ENCODE data around the gene PTPRM. TPM values are rescaled to one million over a fixed set of nuclear protein-coding genes. Genes with fewer than 3 reads are reported as not detected.

PTPRM gene
- polyA plus RNA-seq, 2 of the 4 experiments (the other 2 are of a cell fraction) = 44.5 to 199 TPM

GRCh38 chr18:8402237-8402636 is 835.1 kb downstream of the PTPRM start:
- no peak for TF ChIP-seq BCL3 (IDR thresholded peaks at IDR 0.05)
- TF ChIP-seq CBX8 (IDR thresholded peaks at IDR 0.05) = no peak
- no peak for TF ChIP-seq MAZ (IDR thresholded peaks at IDR 0.05; ENCODE audit: borderline replicate concordance, low read depth, low read length)
- TF ChIP-seq REST (IDR thresholded peaks at IDR 0.05) = no peak
- TF ChIP-seq CEBPB (IDR thresholded peaks at IDR 0.05) = no peak
- no peak for TF ChIP-seq NR3C1 (IDR thresholded peaks at IDR 0.05)
- no peak for TF ChIP-seq NFE2L2 (conservative IDR thresholded peaks at IDR 0.05; ENCODE audit: low read length)
- no peak for TF ChIP-seq SMC3 (IDR thresholded peaks at IDR 0.05)
- no peak for TF ChIP-seq PBX3 (IDR thresholded peaks at IDR 0.05)
- TF ChIP-seq, protein P1, sequence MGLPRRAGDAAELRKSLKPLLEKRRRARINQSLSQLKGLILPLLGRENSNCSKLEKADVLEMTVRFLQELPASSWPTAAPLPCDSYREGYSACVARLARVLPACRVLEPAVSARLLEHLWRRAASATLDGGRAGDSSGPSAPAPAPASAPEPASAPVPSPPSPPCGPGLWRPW (IDR thresholded peaks at IDR 0.05) = no peak
- no peak for TF ChIP-seq JUN (IDR thresholded peaks at IDR 0.05)
- TF ChIP-seq, protein P2, sequence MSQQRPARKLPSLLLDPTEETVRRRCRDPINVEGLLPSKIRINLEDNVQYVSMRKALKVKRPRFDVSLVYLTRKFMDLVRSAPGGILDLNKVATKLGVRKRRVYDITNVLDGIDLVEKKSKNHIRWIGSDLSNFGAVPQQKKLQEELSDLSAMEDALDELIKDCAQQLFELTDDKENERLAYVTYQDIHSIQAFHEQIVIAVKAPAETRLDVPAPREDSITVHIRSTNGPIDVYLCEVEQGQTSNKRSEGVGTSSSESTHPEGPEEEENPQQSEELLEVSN (IDR thresholded peaks at IDR 0.05; ENCODE audit: borderline replicate concordance, low read depth) = no peak
- no peak for TF ChIP-seq KDM5A (IDR thresholded peaks at IDR 0.05)
- no peak for TF ChIP-seq KDM1A (IDR thresholded peaks at IDR 0.05; ENCODE audit: low read depth)
- TF ChIP-seq RAD21 (conservative IDR thresholded peaks at IDR 0.05 in 1 of 2, IDR thresholded peaks at IDR 0.05 in 1 of 2) = no peak
- TF ChIP-seq HOXA7 (CRISPR knock-in tag; IDR thresholded peaks at IDR 0.05) = no peak
- TF ChIP-seq CBX2 (IDR thresholded peaks at IDR 0.05; ENCODE audit: borderline replicate concordance, low read depth) = no peak
- TF ChIP-seq RNF2 (IDR thresholded peaks at IDR 0.05; ENCODE audit: borderline replicate concordance, low read depth) = no peak
- Histone ChIP-seq H3K4me1 (no peaks in the 10 kb centered on the region), H3K27ac (no peak overlapping the region), H3K4me2 (no peak overlapping the region), H3K9me3 (no peaks in the 10 kb centered on the region), H3K4me3 (no peak overlapping the region)
- POLR2A ChIA-PET = no interaction called here
- CTCF ChIA-PET = interaction anchor here (1.0 kb wide), 1 partner anchor 13 kb away, joined by 3 read pairs; no protein-coding TSS in a partner anchor
- DNase-seq (ENCODE audit: low read depth in 1 of 2, low spot score in 1 of 2) (no peak), FAIRE-seq (no peak), ATAC-seq (no peak)
- 96% methylated on average over 4 of the region's 4 CpGs for WGBS (ENCODE audit: missing lambda C conversion rate)

DNA sequence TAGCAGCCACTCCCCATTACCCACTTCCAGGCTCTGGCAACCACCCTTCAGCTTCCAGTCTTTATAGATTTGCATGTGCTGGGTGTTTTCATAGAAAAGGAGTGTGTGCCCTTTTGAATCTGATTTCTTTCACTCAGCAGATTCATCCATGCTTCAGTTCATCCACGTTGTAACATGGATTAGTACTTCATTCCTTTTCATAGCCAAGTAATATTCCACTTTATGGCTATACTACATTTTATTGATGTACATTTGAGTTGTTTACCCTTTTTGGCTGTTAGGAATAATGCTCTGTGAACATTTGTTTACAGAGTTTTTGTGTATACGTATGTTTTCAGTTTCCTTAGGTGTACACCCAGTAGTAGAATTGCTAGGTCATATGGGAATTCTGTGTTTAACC is 836.6 kb downstream of the PTPRM start:
- Histone ChIP-seq H3K4me3 (no peak overlapping the region), H3K4me1 (no peaks in the 10 kb centered on the region), H3K4me2 (no peak overlapping the region), H3K27ac (no peak overlapping the region), H3K9me3 (no peaks in the 10 kb centered on the region)
- FAIRE-seq = no peak
- CTCF ChIA-PET = no interaction called here
- POLR2A ChIA-PET = no interaction called here
- 94% methylated on average over 2 of the region's 2 CpGs for WGBS (ENCODE audit: missing lambda C conversion rate)
- DNase-seq (ENCODE audit: low read depth in 1 of 2, low spot score in 1 of 2) = no peak
- no peak for ATAC-seq
- no peak for TF ChIP-seq JUN (IDR thresholded peaks at IDR 0.05)
- no peak for TF ChIP-seq ZC3H11A (IDR thresholded peaks at IDR 0.05)
- no peak for TF ChIP-seq FOXS1 (CRISPR knock-in tag; IDR thresholded peaks at IDR 0.05)
- no peak for TF ChIP-seq RARB (CRISPR knock-in tag; IDR thresholded peaks at IDR 0.05)
- no peak for TF ChIP-seq CBX8 (IDR thresholded peaks at IDR 0.05)
- TF ChIP-seq, protein P3, sequence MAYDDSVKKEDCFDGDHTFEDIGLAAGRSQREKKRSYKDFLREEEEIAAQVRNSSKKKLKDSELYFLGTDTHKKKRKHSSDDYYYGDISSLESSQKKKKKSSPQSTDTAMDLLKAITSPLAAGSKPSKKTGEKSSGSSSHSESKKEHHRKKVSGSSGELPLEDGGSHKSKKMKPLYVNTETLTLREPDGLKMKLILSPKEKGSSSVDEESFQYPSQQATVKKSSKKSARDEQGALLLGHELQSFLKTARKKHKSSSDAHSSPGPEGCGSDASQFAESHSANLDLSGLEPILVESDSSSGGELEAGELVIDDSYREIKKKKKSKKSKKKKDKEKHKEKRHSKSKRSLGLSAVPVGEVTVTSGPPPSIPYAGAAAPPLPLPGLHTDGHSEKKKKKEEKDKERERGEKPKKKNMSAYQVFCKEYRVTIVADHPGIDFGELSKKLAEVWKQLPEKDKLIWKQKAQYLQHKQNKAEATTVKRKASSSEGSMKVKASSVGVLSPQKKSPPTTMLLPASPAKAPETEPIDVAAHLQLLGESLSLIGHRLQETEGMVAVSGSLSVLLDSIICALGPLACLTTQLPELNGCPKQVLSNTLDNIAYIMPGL (CRISPR knock-in tag; IDR thresholded peaks at IDR 0.05; ENCODE audit: borderline replicate concordance) = no peak
